Progenitor cell of endocrine pancreas (in vitro differentiated cells): ENCODE data around the gene SUGP1. TPM values are rescaled to one million over a fixed set of nuclear protein-coding genes. Genes with fewer than 3 reads are reported as not detected.
A peak's percentile ranks its signal among the peaks of the same experiment; 100 is the strongest.
"Not testable (repeated sequence)": the region's sequence is repeated elsewhere in the genome, so short reads cannot be mapped to it uniquely, and the experiment has no call there.

Source experiments
- DNase-seq: peaks from one replicate; pipeline ENCODE4 v3.0.0; 2021; ENCODE audit warnings: low spot score; ENCODE audit not compliant: unreplicated experiment
- H3K27ac Mint-ChIP-seq: 2 replicates; pipeline ENCODE4 v1.8.0; 2021; ENCODE audit warnings: mild to moderate bottlenecking, moderate library complexity, mixed read lengths
- H3K27me3 Mint-ChIP-seq: 2 replicates; pipeline ENCODE4 v1.8.0; 2021; ENCODE audit warnings: mixed read lengths
- H3K36me3 Mint-ChIP-seq: 2 replicates; pipeline ENCODE4 v1.8.0; 2022; ENCODE audit warnings: mixed read lengths; ENCODE audit not compliant: insufficient read depth
- H3K4me1 Mint-ChIP-seq: 2 replicates; pipeline ENCODE4 v1.8.0; 2021; ENCODE audit warnings: low read depth, mixed read lengths
- H3K4me3 Mint-ChIP-seq: 2 replicates; pipeline ENCODE4 v1.8.0; 2021; ENCODE audit warnings: low read depth, mild to moderate bottlenecking, moderate library complexity, mixed read lengths
- H3K9me3 Mint-ChIP-seq: 2 replicates; pipeline ENCODE4 v1.8.0; 2021; ENCODE audit warnings: low read depth, mixed read lengths
- total RNA-seq: library from RNA; stranded (reverse); gene quantifications from 2 replicates; pipeline ENCODE4 v1.2.1, GENCODE V29; 2021
- TF ChIP-seq, protein P1 (sequence below): fragments of 200-600 bp; sonication (generic); IDR thresholded peaks from one replicate; pipeline ENCODE4 v1.5.0; 2021; ENCODE audit warnings: antibody characterized with exemption, mild to moderate bottlenecking; ENCODE audit not compliant: unreplicated experiment

SUGP1 gene
- total RNA-seq, 1 donor from 2014 or later: 95.6 TPM

DNA sequence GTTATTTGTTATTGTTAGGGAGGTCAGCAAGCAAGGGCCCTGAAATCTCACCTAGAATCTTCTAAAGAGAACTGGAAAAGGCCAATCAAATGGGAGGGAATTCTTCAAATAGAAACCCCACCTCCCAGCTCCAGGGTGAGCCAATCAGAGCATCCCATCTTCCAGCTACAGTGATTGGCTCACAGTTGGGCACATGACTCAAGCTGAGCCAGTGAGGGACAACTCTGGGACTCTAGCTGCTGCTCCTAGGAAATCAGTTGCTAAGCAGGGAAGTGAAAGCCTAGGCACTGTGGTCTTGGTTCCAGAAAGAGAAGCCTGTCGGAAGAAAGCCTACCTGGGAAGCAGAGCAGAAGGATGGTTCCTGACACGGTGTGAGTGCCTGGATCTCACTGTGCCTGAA lies 60.6 kb downstream of the SUGP1 start:
- peaks cover 6% of the 10 kb centered on the region for H3K36me3 Mint-ChIP-seq
- no peaks in the 10 kb centered on the region for H3K9me3 Mint-ChIP-seq
- H3K4me3 Mint-ChIP-seq: peak overlapping the region; percentile 11
- TF ChIP-seq, protein P1, sequence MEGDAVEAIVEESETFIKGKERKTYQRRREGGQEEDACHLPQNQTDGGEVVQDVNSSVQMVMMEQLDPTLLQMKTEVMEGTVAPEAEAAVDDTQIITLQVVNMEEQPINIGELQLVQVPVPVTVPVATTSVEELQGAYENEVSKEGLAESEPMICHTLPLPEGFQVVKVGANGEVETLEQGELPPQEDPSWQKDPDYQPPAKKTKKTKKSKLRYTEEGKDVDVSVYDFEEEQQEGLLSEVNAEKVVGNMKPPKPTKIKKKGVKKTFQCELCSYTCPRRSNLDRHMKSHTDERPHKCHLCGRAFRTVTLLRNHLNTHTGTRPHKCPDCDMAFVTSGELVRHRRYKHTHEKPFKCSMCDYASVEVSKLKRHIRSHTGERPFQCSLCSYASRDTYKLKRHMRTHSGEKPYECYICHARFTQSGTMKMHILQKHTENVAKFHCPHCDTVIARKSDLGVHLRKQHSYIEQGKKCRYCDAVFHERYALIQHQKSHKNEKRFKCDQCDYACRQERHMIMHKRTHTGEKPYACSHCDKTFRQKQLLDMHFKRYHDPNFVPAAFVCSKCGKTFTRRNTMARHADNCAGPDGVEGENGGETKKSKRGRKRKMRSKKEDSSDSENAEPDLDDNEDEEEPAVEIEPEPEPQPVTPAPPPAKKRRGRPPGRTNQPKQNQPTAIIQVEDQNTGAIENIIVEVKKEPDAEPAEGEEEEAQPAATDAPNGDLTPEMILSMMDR: no peak
- H3K4me1 Mint-ChIP-seq: peaks cover 4% of the 10 kb centered on the region
- no peak overlapping the region for H3K27ac Mint-ChIP-seq
- H3K27me3 Mint-ChIP-seq: peaks cover 42% of the 10 kb centered on the region
- no peak for DNase-seq

GRCh38 chr19:19258589-19259338 lies 61.5 kb downstream of the SUGP1 start:
- DNase-seq: no peak
- no peak overlapping the region for H3K27ac Mint-ChIP-seq
- TF ChIP-seq, protein P1: no peak
- H3K9me3 Mint-ChIP-seq: no peaks in the 10 kb centered on the region
- H3K4me3 Mint-ChIP-seq: no peak overlapping the region
- peaks cover 37% of the 10 kb centered on the region for H3K27me3 Mint-ChIP-seq
- H3K4me1 Mint-ChIP-seq: peaks cover 4% of the 10 kb centered on the region
- H3K36me3 Mint-ChIP-seq: peaks cover 6% of the 10 kb centered on the region

GRCh38 chr19:19257836-19258588 lies 62.3 kb downstream of the SUGP1 start:
- peaks cover 6% of the 10 kb centered on the region for H3K36me3 Mint-ChIP-seq
- TF ChIP-seq, protein P1: no peak
- H3K9me3 Mint-ChIP-seq: no peaks in the 10 kb centered on the region
- peaks cover 4% of the 10 kb centered on the region for H3K4me1 Mint-ChIP-seq
- peaks cover 32% of the 10 kb centered on the region for H3K27me3 Mint-ChIP-seq
- no peak overlapping the region for H3K4me3 Mint-ChIP-seq
- DNase-seq: no peak
- H3K27ac Mint-ChIP-seq: no peak overlapping the region

GRCh38 chr19:19257137-19257536 lies 63.2 kb downstream of the SUGP1 start:
- Mint-ChIP-seq H3K27ac (no peak overlapping the region), H3K4me1 (peaks cover 2% of the 10 kb centered on the region), H3K27me3 (peaks cover 32% of the 10 kb centered on the region), H3K9me3 (no peaks in the 10 kb centered on the region), H3K4me3 (no peak overlapping the region), H3K36me3 (peaks cover 6% of the 10 kb centered on the region)
- TF ChIP-seq, protein P1: no peak
- DNase-seq: no peak

- Mint-ChIP-seq H3K27me3 (peaks cover 35% of the 10 kb centered on the region), H3K4me3 (no peak overlapping the region), H3K4me1 (no peaks in the 10 kb centered on the region), H3K36me3 (peaks cover 6% of the 10 kb centered on the region), H3K9me3 (no peaks in the 10 kb centered on the region), H3K27ac (no peak overlapping the region)
- no peak for DNase-seq
- TF ChIP-seq, protein P1: no peak
Measured at GRCh38 chr19:19256072-19256969, 64.0 kb downstream of the SUGP1 start.

- H3K4me1 Mint-ChIP-seq, H3K4me3 Mint-ChIP-seq, DNase-seq, H3K36me3 Mint-ChIP-seq, H3K27ac Mint-ChIP-seq, H3K9me3 Mint-ChIP-seq: not testable (repeated sequence)
- peaks cover 53% of the 10 kb centered on the region for H3K27me3 Mint-ChIP-seq
Measured at GRCh38 chr19:19253409-19253808, 66.9 kb downstream of the SUGP1 start.
